A549 (cell line): Measurements from ENCODE around the gene MAP3K10.

Experiments used
- CTCF ChIP-seq: fragments of >200 bp; sonication (Bioruptor Twin); formaldehyde crosslinking; IDR thresholded peaks from 3 replicates; pipeline ENCODE4 v1.5.1; 2016
- EP300 ChIP-seq, 2 experiments: fragments of >200 bp; sonication (Bioruptor Twin); formaldehyde crosslinking; IDR thresholded peaks; 2 replicates in 1 of 2; 3 replicates in 1 of 2; pipeline ENCODE4 v1.6.1; 2016 to 2017
- MYC ChIP-seq: IDR thresholded peaks from 2 replicates; pipeline ENCODE4 v1.6.1; 2012; ENCODE audit warnings: mild to moderate bottlenecking, inconsistent platforms, low read length, improper control_type of control experiment, borderline replicate concordance
- POLR2A ChIP-seq: IDR thresholded peaks from 2 replicates; pipeline ENCODE4 v1.6.1; 2012; ENCODE audit warnings: mild to moderate bottlenecking, low read length
- RFX5 ChIP-seq: fragments of 450-650 bp; IDR thresholded peaks from 2 replicates; pipeline ENCODE4 v1.7.1; 2014; ENCODE audit warnings: antibody characterized with exemption, mild to moderate bottlenecking, moderate library complexity
- TFCP2L1 ChIP-seq: fragments of 250-450 bp; sonication (Bioruptor Pico); IDR thresholded peaks from 2 replicates; pipeline ENCODE4 v1.5.0; 2021; ENCODE audit warnings: mild to moderate bottlenecking
- USF2 ChIP-seq: fragments of 450-650 bp; IDR thresholded peaks from 2 replicates; pipeline ENCODE4 v1.6.1; 2014; ENCODE audit warnings: antibody characterized with exemption
- ZNF302 ChIP-seq: fragments of 250-450 bp; sonication (Bioruptor Pico); IDR thresholded peaks from 2 replicates; pipeline ENCODE4 v1.9.0; 2021; ENCODE audit warnings: inconsistent platforms, mild to moderate bottlenecking, moderate library complexity

GRCh38 chr19:40247735-40248262 lies 56.6 kb downstream of the MAP3K10 start:
- no peak for TF ChIP-seq TFCP2L1
- no peak for TF ChIP-seq CTCF
- no peak for TF ChIP-seq ZNF302 (CRISPR knock-in tag)
- TF ChIP-seq POLR2A, result no peak
- no peak for TF ChIP-seq EP300 (IDR thresholded peaks at IDR 0.05)
- no peak for TF ChIP-seq MYC
- TF ChIP-seq USF2, result no peak
- no peak for TF ChIP-seq RFX5
